Esophagus muscularis mucosa (tissue), 4 donors: ENCODE measurements around the gene DGKZ. TPM values are rescaled to one million over a fixed set of nuclear protein-coding genes. Genes with fewer than 3 reads are reported as not detected.

Experiments used
- DNase-seq: peaks from one replicate; pipeline ENCODE4 v3.0.0-alpha.2; 2017; ENCODE audit errors: extremely low spot score
- H3K27ac ChIP-seq, 4 donors: fragments of 200-600 bp; sonication (generic); replicated peaks in 1 of 4; 1 replicate in 3 of 4; 2 replicates in 1 of 4; pipeline ENCODE4 v1.5.1; 2016 to 2019; ENCODE audit warnings: mild to moderate bottlenecking in 1 of 4
- H3K27me3 ChIP-seq, 4 donors: fragments of 200-600 bp; sonication (generic); one replicate each; pipeline versions ENCODE4 v1.5.1 to v1.6.0; 2016 to 2019
- H3K36me3 ChIP-seq, 4 donors: fragments of 200-600 bp; sonication (generic); one replicate each; pipeline ENCODE4 v1.5.1; 2016 to 2019
- H3K4me1 ChIP-seq, 4 donors: fragments of 200-600 bp; sonication (generic); one replicate each; pipeline ENCODE4 v1.5.1; 2016 to 2019
- H3K4me3 ChIP-seq, 4 donors: fragments of 200-600 bp; sonication (generic); 1 replicate in 2 of 4; 2 replicates in 2 of 4; pipeline ENCODE4 v1.5.1; 2016 to 2019; ENCODE audit warnings: mild to moderate bottlenecking in 4 of 4, moderate library complexity in 1 of 4
- H3K9me3 ChIP-seq, 4 donors: fragments of 200-600 bp; sonication (generic); 1 replicate in 3 of 4; 2 replicates in 1 of 4; pipeline ENCODE4 v1.5.1; 2016 to 2019
- CTCF ChIP-seq, 3 experiments: fragments of 200-600 bp in 2 of 3; fragments of 450-650 bp in 1 of 3; sonication (generic) in 2 of 3; IDR thresholded peaks; one replicate each; pipeline ENCODE4 v1.5.1; 2017 to 2019; ENCODE audit warnings: antibody characterized with exemption in 3 of 3, mild to moderate bottlenecking in 2 of 3, moderate library complexity in 1 of 3
- EP300 ChIP-seq: sonication (generic); formaldehyde crosslinking; IDR thresholded peaks from one replicate; pipeline ENCODE4 v1.6.1; 2017; ENCODE audit warnings: antibody characterized with exemption
- POLR2A ChIP-seq: fragments of 450-650 bp; IDR thresholded peaks from one replicate; pipeline ENCODE4 v1.6.1; 2017; ENCODE audit warnings: antibody characterized with exemption, moderate library complexity, mild to moderate bottlenecking, low read depth
- POLR2AphosphoS5 ChIP-seq, 2 donors: sonication (generic); formaldehyde crosslinking; IDR thresholded peaks; one replicate each; pipeline ENCODE4 v1.6.1; 2017; ENCODE audit warnings: antibody characterized with exemption in 2 of 2
- WGBS: methylation state at CpG from one replicate; pipeline ENCODE4 v1.1.5; 2018; 5-methylcytosine and 5-hydroxymethylcytosine counted together
- intact Hi-C: fragments of 100-400 bp; cut with DNase I; formaldehyde crosslinking; loops from one replicate; pipeline ENCODE4 v1.15.1; 2023
- total RNA-seq, 4 donors: library from RNA; depleted of rRNA; stranded (reverse); fragments of >200 nt; gene quantifications; one replicate each; pipeline versions ENCODE4 v1.1.0 to v1.2.1, GENCODE V29; 2016

Gene DGKZ
- total RNA-seq, 4 donors from 2014 or later = 39.4 to 85.8 (median 55.4) TPM

- WGBS = 95% methylated on average over 5 of the region's 5 CpGs
- Histone ChIP-seq H3K4me1 (no peaks in the 10 kb centered on the region), H3K27ac (no peak overlapping the region), H3K27me3 (no peaks in the 10 kb centered on the region), H3K36me3 (peaks cover 27 to 73% (median 60%) of the 10 kb centered on the region in 4 donors), H3K9me3 (no peaks in the 10 kb centered on the region), H3K4me3 (no peak overlapping the region)
- intact Hi-C loops = no loop called here
- DNase-seq = no peak
- TF ChIP-seq EP300 (no peak), CTCF (IDR thresholded peaks at IDR 0.05) (no peak), POLR2AphosphoS5 (IDR thresholded peaks at IDR 0.05) (no peak), POLR2A (no peak)
Measured at GRCh38 chr11:46418751-46419150, 71.5 kb downstream of the DGKZ start.

DNA sequence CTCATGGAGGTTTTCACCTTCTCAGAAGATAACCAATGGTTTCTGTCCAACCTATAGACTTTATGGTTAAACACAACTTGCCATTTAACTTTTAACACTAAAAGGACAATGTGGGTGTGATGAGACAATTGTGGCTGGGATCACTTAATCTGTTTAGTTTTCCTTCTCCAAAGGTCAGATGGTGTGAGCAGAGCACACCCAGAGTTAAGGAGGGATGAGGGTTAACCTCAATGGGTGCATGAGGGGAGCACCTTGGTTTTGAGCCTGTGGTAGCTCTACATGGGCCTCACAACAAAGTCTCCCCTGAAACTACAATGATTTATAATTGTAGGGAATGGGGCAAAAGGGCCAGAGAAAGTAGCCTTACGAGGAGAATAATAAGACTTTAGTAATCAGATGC is 73.2 kb downstream of the DGKZ start:
- DNase-seq = no peak
- Histone ChIP-seq H3K9me3 (no peaks in the 10 kb centered on the region), H3K27me3 (no peaks in the 10 kb centered on the region), H3K36me3 (peaks cover 16 to 62% (median 48%) of the 10 kb centered on the region in 4 donors), H3K4me1 (no peaks in the 10 kb centered on the region), H3K27ac (no peak overlapping the region), H3K4me3 (no peak overlapping the region)
- TF ChIP-seq POLR2A (no peak), POLR2AphosphoS5 (IDR thresholded peaks at IDR 0.05) (no peak), CTCF (IDR thresholded peaks at IDR 0.05) (no peak), EP300 (no peak)
- 100% methylated on average over 1 of the region's 1 CpG for WGBS
- intact Hi-C loops = no loop called here

GRCh38 chr11:46421257-46421880 is 74.1 kb downstream of the DGKZ start:
- Histone ChIP-seq H3K27me3 (no peaks in the 10 kb centered on the region), H3K9me3 (no peaks in the 10 kb centered on the region), H3K4me3 (no peak overlapping the region), H3K36me3 (peaks cover 16 to 59% (median 40%) of the 10 kb centered on the region in 4 donors), H3K27ac (no peak overlapping the region), H3K4me1 (no peaks in the 10 kb centered on the region)
- TF ChIP-seq EP300 (no peak), CTCF (IDR thresholded peaks at IDR 0.05) (no peak), POLR2A (no peak), POLR2AphosphoS5 (IDR thresholded peaks at IDR 0.05) (no peak)
- intact Hi-C loops = no loop called here
- 90% methylated on average over 8 of the region's 8 CpGs for WGBS
- DNase-seq = no peak

DNA sequence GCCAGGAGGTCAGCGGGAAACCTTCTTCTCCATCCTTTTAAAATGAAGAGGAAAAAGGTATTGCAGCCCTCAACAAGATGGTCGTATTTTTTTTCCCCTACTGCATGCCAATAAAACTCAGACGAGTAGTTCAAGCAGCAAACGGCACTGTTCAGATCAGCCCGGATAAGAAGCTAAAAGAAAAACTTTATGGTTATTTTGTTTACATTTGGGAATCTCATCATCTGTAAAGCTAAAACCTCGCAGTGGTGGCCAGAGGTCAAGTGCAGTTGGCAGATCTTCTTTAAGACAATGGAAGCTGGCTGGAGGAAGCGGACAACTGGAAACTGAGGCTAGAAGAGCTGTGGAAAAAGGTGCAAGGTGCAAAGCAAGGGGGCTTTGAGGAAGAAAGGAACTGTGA is 75.3 kb downstream of the DGKZ start:
- DNase-seq = no peak
- TF ChIP-seq POLR2AphosphoS5 (IDR thresholded peaks at IDR 0.05) = no peak
- no peak for TF ChIP-seq CTCF (IDR thresholded peaks at IDR 0.05)
- TF ChIP-seq EP300 = no peak
- TF ChIP-seq POLR2A = no peak
- 78% methylated on average over 7 of the region's 7 CpGs for WGBS
- H3K4me1 ChIP-seq = no peaks in the 10 kb centered on the region
- H3K36me3 ChIP-seq = peaks cover 5 to 50% (median 28%) of the 10 kb centered on the region in 4 donors
- H3K9me3 ChIP-seq = no peaks in the 10 kb centered on the region
- no peak overlapping the region for H3K4me3 ChIP-seq
- H3K27me3 ChIP-seq = no peaks in the 10 kb centered on the region
- intact Hi-C loops = no loop called here
- no peak overlapping the region for H3K27ac ChIP-seq
